Fibroblast of villous mesenchyme (primary cell): ENCODE measurements around the gene SPANXN2. TPM values are rescaled to one million over a fixed set of nuclear protein-coding genes. Genes with fewer than 3 reads are reported as not detected.
"Not testable (repeated sequence)": the region's sequence is repeated elsewhere in the genome, so short reads cannot be mapped to it uniquely, and the experiment has no call there.

ENCODE experiments used
- DNase-seq: peaks from one replicate; pipeline ENCODE4 v3.0.0-alpha.2; 2010; ENCODE audit warnings: low read depth
- H3K4me3 ChIP-seq: 2 replicates; pipeline ENCODE4 v1.5.1; 2011; ENCODE audit warnings: low read depth, mild to moderate bottlenecking, low read length
- total RNA-seq: library from RNA; depleted of rRNA; stranded (reverse); fragments of >200 nt; gene quantifications from 2 replicates; pipeline ENCODE4 v1.2.3, GENCODE V29; 2012
- TF ChIP-seq, protein P1 (sequence below): IDR thresholded peaks from 2 replicates; pipeline ENCODE4 v1.5.1; 2012; ENCODE audit warnings: low read depth, mild to moderate bottlenecking, low read length; ENCODE audit not compliant: insufficient read depth

Gene SPANXN2
- total RNA-seq: not detected in 2 replicates

DNA sequence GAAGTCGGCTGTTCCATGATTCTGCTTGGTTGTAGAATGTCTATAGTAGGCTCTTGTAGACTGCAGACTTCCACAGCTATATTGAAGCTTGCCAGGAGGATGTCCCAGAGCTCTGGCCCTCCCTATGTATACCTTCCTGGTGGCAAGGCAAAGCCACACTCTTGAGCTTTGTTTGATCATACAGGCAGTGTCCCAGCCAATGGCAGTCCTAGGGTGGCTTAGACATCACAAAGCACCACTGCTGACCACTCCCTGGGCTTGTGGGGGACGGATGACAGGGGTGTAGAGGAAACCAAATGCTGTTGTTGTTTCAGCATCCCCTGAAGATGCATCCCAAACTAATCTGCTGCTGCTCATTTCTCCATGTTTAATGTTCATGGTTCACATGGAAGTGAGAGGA lies at the start of gene SPANXN2:
Gene SPANXN2, minus strand, starts transcription at position 101 of the 400 bp plus-strand sequence. Its CDS starts 84 bp downstream, at position 17.
- not testable (repeated sequence) for DNase-seq, H3K4me3 ChIP-seq

- TF ChIP-seq, protein P1, sequence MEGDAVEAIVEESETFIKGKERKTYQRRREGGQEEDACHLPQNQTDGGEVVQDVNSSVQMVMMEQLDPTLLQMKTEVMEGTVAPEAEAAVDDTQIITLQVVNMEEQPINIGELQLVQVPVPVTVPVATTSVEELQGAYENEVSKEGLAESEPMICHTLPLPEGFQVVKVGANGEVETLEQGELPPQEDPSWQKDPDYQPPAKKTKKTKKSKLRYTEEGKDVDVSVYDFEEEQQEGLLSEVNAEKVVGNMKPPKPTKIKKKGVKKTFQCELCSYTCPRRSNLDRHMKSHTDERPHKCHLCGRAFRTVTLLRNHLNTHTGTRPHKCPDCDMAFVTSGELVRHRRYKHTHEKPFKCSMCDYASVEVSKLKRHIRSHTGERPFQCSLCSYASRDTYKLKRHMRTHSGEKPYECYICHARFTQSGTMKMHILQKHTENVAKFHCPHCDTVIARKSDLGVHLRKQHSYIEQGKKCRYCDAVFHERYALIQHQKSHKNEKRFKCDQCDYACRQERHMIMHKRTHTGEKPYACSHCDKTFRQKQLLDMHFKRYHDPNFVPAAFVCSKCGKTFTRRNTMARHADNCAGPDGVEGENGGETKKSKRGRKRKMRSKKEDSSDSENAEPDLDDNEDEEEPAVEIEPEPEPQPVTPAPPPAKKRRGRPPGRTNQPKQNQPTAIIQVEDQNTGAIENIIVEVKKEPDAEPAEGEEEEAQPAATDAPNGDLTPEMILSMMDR: no peak
- DNase-seq: peak; percentile 18
- H3K4me3 ChIP-seq: no peak overlapping the region
These were observed 48.4 kb upstream of the SPANXN2 start for GRCh38 chrX:143768976-143769375.

GRCh38 chrX:143767789-143768188 lies 47.2 kb upstream of the SPANXN2 start:
- H3K4me3 ChIP-seq, DNase-seq: not testable (repeated sequence)

GRCh38 chrX:143757887-143758286 lies 37.3 kb upstream of the SPANXN2 start:
- TF ChIP-seq, protein P1: no peak
- H3K4me3 ChIP-seq: no peak overlapping the region
- DNase-seq: no peak

DNA sequence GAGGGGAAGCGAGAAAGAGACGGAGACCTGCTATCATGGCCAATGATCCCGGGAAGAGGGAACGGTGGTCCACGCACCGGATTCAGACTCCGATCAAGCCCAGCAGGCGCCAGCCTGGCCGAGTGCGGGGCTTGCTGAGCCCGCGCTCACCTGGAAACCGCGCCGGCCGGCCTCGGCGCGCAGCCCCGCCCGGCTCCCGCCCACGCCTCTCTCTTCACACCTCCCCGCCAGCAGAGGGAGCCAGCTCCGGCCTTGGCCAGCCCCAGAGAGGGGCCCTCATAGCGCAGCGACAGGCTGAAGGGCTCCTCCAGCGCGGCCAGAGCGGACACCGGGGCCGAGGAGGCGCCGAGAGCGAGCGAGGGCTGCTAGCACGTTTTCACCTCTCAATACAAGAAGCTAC lies 36.8 kb upstream of the SPANXN2 start:
- TF ChIP-seq, protein P1: no peak
- no peak overlapping the region for H3K4me3 ChIP-seq
- DNase-seq: no peak

- H3K4me3 ChIP-seq: no peak overlapping the region
- DNase-seq: no peak
- TF ChIP-seq, protein P1: no peak
These were observed 33.6 kb upstream of the SPANXN2 start for GRCh38 chrX:143754183-143754582.

GRCh38 chrX:143733866-143734265 lies 13.3 kb upstream of the SPANXN2 start:
- DNase-seq: no peak
- TF ChIP-seq, protein P1: no peak
- no peak overlapping the region for H3K4me3 ChIP-seq

DNA sequence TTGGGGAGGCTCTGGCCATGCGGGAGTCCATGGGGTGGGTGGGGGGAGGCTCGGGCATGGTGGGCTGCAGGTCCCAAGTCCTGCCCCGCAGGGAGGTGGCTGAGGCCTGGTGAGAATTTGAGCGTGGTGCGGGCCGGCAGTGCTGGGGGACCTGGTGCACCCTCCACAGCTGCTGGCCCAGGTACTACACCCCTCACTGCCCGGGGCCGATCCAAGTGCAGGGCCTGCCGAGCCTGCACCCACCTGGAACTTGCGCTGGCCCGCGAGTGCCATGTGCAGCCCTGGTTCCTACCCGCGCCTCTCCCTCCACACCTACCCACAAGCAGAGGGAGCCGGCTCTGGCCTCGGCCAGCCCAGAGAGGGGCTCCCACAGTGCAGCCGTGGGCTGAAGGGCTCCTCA lies 5.7 kb upstream of the SPANXN2 start:
- TF ChIP-seq, protein P1: no peak
- DNase-seq: no peak
- no peak overlapping the region for H3K4me3 ChIP-seq
